Measurements from ENCODE around the gene APP.

- TF ChIP-seq CTCF (IDR thresholded peaks at IDR 0.05): no peak
- TF ChIP-seq POLR2A (IDR thresholded peaks at IDR 0.05): no peak
Observed at GRCh38 chr21:25934771-25935224, 235.8 kb downstream of the APP start.
